Activated B cell treated with CpG ODN at 0.5 μM for 24 hours (primary cell): ENCODE results near the gene HTATIP2. TPM values are rescaled to one million over a fixed set of nuclear protein-coding genes. Genes with fewer than 3 reads are reported as not detected.

Source experiments
- ATAC-seq: fragments of 200-7000 bp; cut with Tn5 transposase; one replicate; pipeline ENCODE4 v1.10.0; 2021; ENCODE audit warnings: low read depth, mild to moderate bottlenecking, moderate library complexity
- CTCF ChIA-PET: fragments of 350-600 bp; sonication (Branson Sonifier 250); formaldehyde crosslinking; loops from one replicate; lab custom pipeline; 2021; ENCODE audit warnings: antibody characterized with exemption; lab: Charles Lee
- POLR2A ChIA-PET: fragments of 350-600 bp; sonication (Branson Sonifier 250); formaldehyde crosslinking; loops from one replicate; lab custom pipeline; 2021; ENCODE audit warnings: antibody characterized with exemption; lab: Charles Lee
- DNase-seq: peaks from one replicate; pipeline ENCODE4 v3.0.0; 2022
- H3K27ac Mint-ChIP-seq: one replicate; pipeline ENCODE4 v1.8.0; 2020; ENCODE audit warnings: mixed read lengths
- H3K27me3 Mint-ChIP-seq: one replicate; pipeline ENCODE4 v1.8.0; 2021; ENCODE audit warnings: mixed read lengths
- H3K36me3 Mint-ChIP-seq: one replicate; pipeline ENCODE4 v1.8.0; 2021; ENCODE audit warnings: low read depth, mixed read lengths
- H3K4me1 Mint-ChIP-seq: one replicate; pipeline ENCODE4 v1.8.0; 2021; ENCODE audit warnings: mixed read lengths
- H3K4me3 Mint-ChIP-seq: one replicate; pipeline ENCODE4 v1.8.0; 2020; ENCODE audit warnings: mild to moderate bottlenecking, mixed read lengths
- H3K9me3 Mint-ChIP-seq: one replicate; pipeline ENCODE4 v1.8.0; 2020; ENCODE audit warnings: mixed read lengths
- CTCF ChIP-seq: fragments of 200-600 bp; IDR thresholded peaks from one replicate; pipeline ENCODE4 v1.8.0; 2022; ENCODE audit warnings: antibody characterized with exemption, mild to moderate bottlenecking
- intact Hi-C: fragments of 100-400 bp; cut with micrococcal nuclease; formaldehyde crosslinking; loops from one replicate; pipeline ENCODE4 v1.15.1; 2024
- total RNA-seq: library from RNA; stranded (reverse); gene quantifications from 2 replicates; pipeline ENCODE4 v1.2.3, GENCODE V29; 2022

The HTATIP2 gene
- total RNA-seq, 1 donor from 2014 or later: 36.5 TPM

DNA sequence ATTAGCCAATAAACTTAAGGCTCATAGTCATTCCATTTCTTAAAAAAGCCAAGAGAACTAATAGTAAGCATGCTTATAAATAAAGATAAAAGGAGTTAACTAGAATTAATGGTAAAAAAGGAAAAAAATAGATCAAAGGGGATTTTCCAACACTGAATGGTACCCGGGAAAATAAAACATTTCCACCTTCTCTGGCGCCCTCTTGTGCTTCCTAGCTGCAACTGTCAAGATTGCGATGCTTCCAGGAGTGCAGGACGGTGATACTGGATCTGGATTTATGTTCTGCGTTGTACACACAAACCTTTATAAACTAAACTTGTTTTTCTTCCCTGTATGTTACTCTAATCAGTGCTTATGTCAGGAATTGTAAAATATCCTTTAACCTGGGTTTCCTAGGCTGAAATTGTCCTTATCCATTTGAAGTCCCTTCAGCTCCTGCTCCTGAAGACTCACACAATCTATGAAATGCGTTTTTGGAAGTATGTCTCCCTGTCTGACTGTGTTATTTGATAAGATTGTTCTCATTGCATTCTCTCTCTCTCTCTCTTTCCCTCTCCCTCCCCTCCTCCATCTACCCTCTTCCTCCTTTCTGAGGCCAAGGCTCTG is 9.6 kb upstream of the HTATIP2 start:
- Mint-ChIP-seq H3K27me3 (peaks cover 9% of the 10 kb centered on the region), H3K36me3 (no peaks in the 10 kb centered on the region), H3K4me1 (peaks cover 4% of the 10 kb centered on the region), H3K9me3 (no peaks in the 10 kb centered on the region), H3K4me3 (no peak overlapping the region), H3K27ac (no peak overlapping the region)
- intact Hi-C loops: loop anchor here (1.0 to 10.0 kb wide), 4 partner anchors 226 to 789 kb away; no protein-coding TSS in a partner anchor
- CTCF ChIA-PET: interaction anchor here (0.6 to 4.8 kb wide), 6 partner anchors 13 to 229 kb away, joined by 3 to 33 read pairs (median 4); no protein-coding TSS in a partner anchor
- POLR2A ChIA-PET: interaction anchor here (0.7 to 1.2 kb wide), 3 partner anchors 10 to 19 kb away, joined by 3 to 8 read pairs (median 3); no protein-coding TSS in a partner anchor
- no peak for TF ChIP-seq CTCF
- no peak for ATAC-seq
- no peak for DNase-seq

DNA sequence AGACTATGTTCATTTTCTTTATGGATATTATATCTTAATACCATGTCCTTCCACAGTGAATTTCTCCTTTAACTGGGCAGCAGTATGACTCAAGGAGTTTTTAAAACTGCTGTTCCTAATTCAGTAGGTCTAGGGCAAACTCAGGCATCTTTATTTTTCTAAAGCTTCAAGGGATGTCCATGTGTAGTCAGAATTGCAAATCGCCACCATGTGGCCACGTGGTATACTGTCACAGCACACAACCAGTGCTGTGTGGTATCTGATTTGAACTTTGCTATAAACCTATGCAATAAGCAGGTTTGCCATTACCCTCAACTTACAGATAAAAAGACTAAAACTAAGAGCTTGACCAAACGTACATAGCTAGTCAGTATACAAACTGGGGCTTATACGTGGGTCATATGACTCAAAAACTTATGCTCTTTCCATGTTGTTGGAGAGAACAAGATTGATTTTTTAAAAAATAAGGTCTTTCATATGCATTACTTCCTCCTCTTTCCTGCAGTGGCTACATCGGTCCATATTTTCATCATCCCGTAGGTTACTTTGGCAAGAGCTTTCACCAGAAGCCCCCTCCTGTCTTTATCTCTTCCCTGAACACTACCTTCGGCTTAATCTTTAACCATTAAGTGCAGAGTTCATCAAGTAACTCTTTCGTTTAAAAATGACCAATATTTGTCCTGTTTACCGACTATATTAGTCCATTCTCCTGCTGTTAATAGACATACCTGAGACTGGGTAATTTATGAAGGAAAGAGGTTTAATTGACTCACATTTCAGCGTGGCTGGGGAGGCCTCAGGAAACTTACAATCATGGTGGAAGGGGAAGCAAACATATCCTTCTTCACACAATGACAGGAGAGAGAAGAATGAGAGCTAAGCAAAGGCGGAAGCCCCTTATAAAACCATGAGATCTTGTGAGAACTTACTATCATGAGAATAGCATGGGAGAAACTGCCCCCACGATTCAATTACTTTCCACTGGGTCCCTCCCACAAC is 8.0 kb upstream of the HTATIP2 start:
- ChIA-PET POLR2A (no interaction called here), CTCF (interaction anchor here (0.9 to 4.8 kb wide), 4 partner anchors 9 to 231 kb away, joined by 4 to 33 read pairs (median 5); no protein-coding TSS in a partner anchor)
- Mint-ChIP-seq H3K36me3 (no peaks in the 10 kb centered on the region), H3K27ac (no peak overlapping the region), H3K4me3 (no peak overlapping the region), H3K4me1 (peaks cover 8% of the 10 kb centered on the region), H3K9me3 (no peaks in the 10 kb centered on the region), H3K27me3 (peaks cover 7% of the 10 kb centered on the region)
- intact Hi-C loops: loop anchor here (2.0 to 10.0 kb wide), 3 partner anchors 405 to 791 kb away; no protein-coding TSS in a partner anchor
- no peak for TF ChIP-seq CTCF
- peak; percentile 80 for ATAC-seq
- no peak for DNase-seq

DNA sequence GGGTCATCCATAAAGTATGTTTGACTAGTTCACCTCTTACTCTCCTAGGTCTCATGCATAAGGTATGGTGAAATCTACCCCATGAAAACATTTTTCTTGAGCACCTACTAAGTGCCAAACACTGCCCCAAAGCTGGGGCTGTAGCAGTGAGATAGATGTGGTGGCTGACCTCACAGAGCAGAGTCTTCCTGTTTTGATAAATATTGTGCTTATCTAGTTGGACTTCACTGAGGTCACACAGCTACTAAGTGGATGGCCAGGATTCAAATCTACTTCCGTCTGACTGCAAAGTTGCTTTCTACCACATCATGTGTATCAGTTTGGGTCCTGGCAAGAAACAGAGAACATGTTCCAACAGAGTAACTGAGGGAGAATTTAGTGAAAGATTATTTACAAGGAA is 6.4 kb upstream of the HTATIP2 start:
- DNase-seq (no peak), ATAC-seq (no peak)
- Mint-ChIP-seq H3K36me3 (no peaks in the 10 kb centered on the region), H3K27me3 (peaks cover 2% of the 10 kb centered on the region), H3K9me3 (no peaks in the 10 kb centered on the region), H3K27ac (no peak overlapping the region), H3K4me1 (peaks cover 14% of the 10 kb centered on the region), H3K4me3 (no peak overlapping the region)
- ChIA-PET CTCF (no interaction called here), POLR2A (no interaction called here)
- TF ChIP-seq CTCF: no peak
- intact Hi-C loops: loop anchor here (10.0 kb wide), 1 partner anchor 792 kb away; no protein-coding TSS in a partner anchor

- Mint-ChIP-seq H3K27me3 (no peaks in the 10 kb centered on the region), H3K9me3 (no peaks in the 10 kb centered on the region), H3K36me3 (peaks cover 2% of the 10 kb centered on the region), H3K27ac (peak overlapping the region; percentile 79), H3K4me1 (peaks cover 36% of the 10 kb centered on the region), H3K4me3 (peak overlapping the region; percentile 72)
- POLR2A ChIA-PET: interaction anchor here (1.3 kb wide), 1 partner anchor 26 kb away, joined by 6 read pairs; no protein-coding TSS in a partner anchor
- CTCF ChIA-PET: no interaction called here
- DNase-seq (no peak), ATAC-seq (peak; percentile 63)
- intact Hi-C loops: loop anchor here (5.0 to 10.0 kb wide), 3 partner anchors 1118 to 1966 kb away; partner anchors contain the start of genes E2F8, LDHA and SPTY2D1
- TF ChIP-seq CTCF: no peak
These were observed 2.9 kb upstream of the HTATIP2 start for GRCh38 chr11:20360650-20361049.
